Upper lobe of left lung (tissue), 6 donors: ENCODE measurements around the gene ENOPH1. TPM values are rescaled to one million over a fixed set of nuclear protein-coding genes. Genes with fewer than 3 reads are reported as not detected.
A peak's percentile ranks its signal among the peaks of the same experiment; 100 is the strongest.

ENCODE experiments used
- ATAC-seq, 2 donors: fragments of 200-7000 bp; cut with Tn5 transposase; one replicate each; pipeline ENCODE4 v1.9.1; 2022; ENCODE audit warnings: mild to moderate bottlenecking in 2 of 2, moderate library complexity in 2 of 2; ENCODE audit not compliant: low FRiP score in 2 of 2
- DNase-seq, 2 donors: peaks; one replicate each; pipeline ENCODE4 v3.0.0-alpha.2; 2019 to 2020
- H3K27ac ChIP-seq, 4 donors: fragments of 200-600 bp; sonication (generic); one replicate each; pipeline ENCODE4 v1.5.1; 2016 to 2019
- H3K27me3 ChIP-seq, 4 donors: fragments of 200-600 bp; sonication (generic); one replicate each; pipeline ENCODE4 v1.5.1; 2017 to 2019
- H3K36me3 ChIP-seq, 4 donors: fragments of 200-600 bp; sonication (generic); one replicate each; pipeline ENCODE4 v1.5.1; 2016 to 2019
- H3K4me1 ChIP-seq, 4 donors: fragments of 200-600 bp; sonication (generic); one replicate each; pipeline ENCODE4 v1.5.1; 2018 to 2019
- H3K4me3 ChIP-seq, 4 donors: fragments of 200-600 bp; sonication (generic); one replicate each; pipeline ENCODE4 v1.5.1; 2017 to 2019; ENCODE audit warnings: mild to moderate bottlenecking in 2 of 4, moderate library complexity in 1 of 4
- H3K9me3 ChIP-seq, 4 donors: fragments of 200-600 bp; sonication (generic); one replicate each; pipeline ENCODE4 v1.5.1; 2018 to 2019
- EP300 ChIP-seq, 4 donors: sonication (generic); formaldehyde crosslinking; IDR thresholded peaks; one replicate each; pipeline ENCODE4 v1.5.1; 2017; ENCODE audit warnings: antibody characterized with exemption in 4 of 4, control low read depth in 2 of 4
- POLR2A ChIP-seq, 4 donors: fragments of 450-650 bp; IDR thresholded peaks; one replicate each; pipeline ENCODE4 v1.5.1; 2016 to 2017; ENCODE audit warnings: antibody characterized with exemption in 4 of 4, mild to moderate bottlenecking in 2 of 4
- POLR2AphosphoS5 ChIP-seq, 2 donors: sonication (generic); formaldehyde crosslinking; IDR thresholded peaks; one replicate each; pipeline ENCODE4 v1.5.1; 2017; ENCODE audit warnings: antibody characterized with exemption in 2 of 2
- WGBS, 2 donors: methylation state at CpG; one replicate each; pipeline ENCODE4 v1.1.5; 2017 to 2018; 5-methylcytosine and 5-hydroxymethylcytosine counted together
- total RNA-seq, 6 donors: library from RNA; depleted of rRNA in 4 of 6; stranded (reverse); fragments of >200 nt in 4 of 6; gene quantifications; one replicate each; pipeline versions ENCODE4 v1.1.0 to v1.2.1, GENCODE V29; 2016 to 2021
- TF ChIP-seq, protein P1 (sequence below), 6 experiments: fragments of 450-650 bp in 4 of 6; fragments of 200-600 bp in 2 of 6; sonication (generic) in 2 of 6; IDR thresholded peaks; one replicate each; pipeline ENCODE4 v1.5.1; 2016 to 2019; ENCODE audit warnings: antibody characterized with exemption in 6 of 6
- donor health status: DM: no; HTN: no; CAD: no; lungs with moderate emphysema.
- donor health status: DM: no; HTN: yes; CAD: no; lungs with severe emphysema.

ENOPH1 gene
- total RNA-seq, result 10 to 100 TPM in 5 of 6 donors, 1 to 10 TPM in 1; 8.4 to 29.9 (median 25.8) TPM

DNA sequence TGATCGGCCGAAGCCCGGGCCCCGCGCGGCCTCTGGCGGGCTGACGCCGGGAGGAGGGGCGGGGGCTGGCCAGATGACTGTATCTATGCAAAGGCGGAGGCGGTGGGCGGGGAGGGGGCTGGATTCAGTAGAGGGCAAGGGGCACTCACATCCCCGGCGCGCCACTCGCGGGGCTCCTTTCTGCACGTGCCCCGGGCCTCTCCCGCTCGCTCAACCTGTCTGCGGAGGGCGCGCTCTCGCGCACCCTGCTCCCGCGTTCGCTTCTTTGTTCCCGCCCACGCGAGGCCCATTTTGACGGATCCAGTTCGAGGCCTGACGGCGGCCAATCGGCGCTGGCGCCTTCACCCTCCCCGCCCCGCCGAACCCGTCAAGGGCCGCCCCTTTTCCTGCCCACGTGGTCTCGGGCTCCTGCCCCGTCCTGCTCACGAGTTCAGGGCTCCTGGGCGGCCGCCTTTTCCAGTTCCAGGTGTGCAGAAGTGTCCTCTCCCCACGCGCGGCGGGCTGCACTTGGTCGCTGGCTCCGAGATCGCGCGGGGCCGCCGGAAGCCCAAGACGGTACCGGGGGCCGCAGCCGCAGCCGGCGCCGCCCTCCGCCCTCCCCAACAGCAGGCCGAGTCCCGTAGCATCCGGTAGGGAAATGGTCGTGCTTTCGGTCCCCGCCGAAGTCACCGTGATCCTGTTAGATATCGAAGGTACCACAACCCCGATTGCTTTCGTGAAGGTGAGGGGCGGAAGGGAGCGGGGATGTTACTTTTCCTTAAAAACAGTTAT is at the start of gene ENOPH1, which contains the start of gene HNRNPDL:
Gene ENOPH1, plus strand, starts transcription at position 398 of the 771 bp plus-strand sequence. Its CDS starts 240 bp downstream, at position 638.
Gene HNRNPDL, minus strand, starts transcription at position 270 of the 771 bp plus-strand sequence. CDS start 772 bp downstream, outside the sequence.
- peak; percentile 92 to 95 for ATAC-seq
- H3K27ac ChIP-seq, result peak within 1 kb of the TSS; percentile 96 to 99 (median 96)
- peaks cover 33 to 47% (median 37%) of the 10 kb centered on the region in 4 donors for H3K4me1 ChIP-seq
- no peaks in the 10 kb centered on the region for H3K27me3 ChIP-seq
- WGBS, 2 donors, result 0 to 1% methylated on average over 21 to 49 of the region's 83 CpGs
- peak within 1 kb of the TSS; percentile 82 to 91 (median 88) for H3K4me3 ChIP-seq
- DNase-seq, result peak; percentile 97 to 98
- peak; percentile 70 to 78 for TF ChIP-seq POLR2AphosphoS5 (IDR thresholded peaks at IDR 0.05)
- no peak for TF ChIP-seq EP300 (IDR thresholded peaks at IDR 0.05)
- TF ChIP-seq, protein P1, sequence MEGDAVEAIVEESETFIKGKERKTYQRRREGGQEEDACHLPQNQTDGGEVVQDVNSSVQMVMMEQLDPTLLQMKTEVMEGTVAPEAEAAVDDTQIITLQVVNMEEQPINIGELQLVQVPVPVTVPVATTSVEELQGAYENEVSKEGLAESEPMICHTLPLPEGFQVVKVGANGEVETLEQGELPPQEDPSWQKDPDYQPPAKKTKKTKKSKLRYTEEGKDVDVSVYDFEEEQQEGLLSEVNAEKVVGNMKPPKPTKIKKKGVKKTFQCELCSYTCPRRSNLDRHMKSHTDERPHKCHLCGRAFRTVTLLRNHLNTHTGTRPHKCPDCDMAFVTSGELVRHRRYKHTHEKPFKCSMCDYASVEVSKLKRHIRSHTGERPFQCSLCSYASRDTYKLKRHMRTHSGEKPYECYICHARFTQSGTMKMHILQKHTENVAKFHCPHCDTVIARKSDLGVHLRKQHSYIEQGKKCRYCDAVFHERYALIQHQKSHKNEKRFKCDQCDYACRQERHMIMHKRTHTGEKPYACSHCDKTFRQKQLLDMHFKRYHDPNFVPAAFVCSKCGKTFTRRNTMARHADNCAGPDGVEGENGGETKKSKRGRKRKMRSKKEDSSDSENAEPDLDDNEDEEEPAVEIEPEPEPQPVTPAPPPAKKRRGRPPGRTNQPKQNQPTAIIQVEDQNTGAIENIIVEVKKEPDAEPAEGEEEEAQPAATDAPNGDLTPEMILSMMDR (IDR thresholded peaks at IDR 0.05), result peak in 4 of 6 experiments; percentile 7 to 38 (median 35)
- peak in 3 of 4 donors; percentile 54 to 78 (median 68) for TF ChIP-seq POLR2A (IDR thresholded peaks at IDR 0.05)
- no peaks in the 10 kb centered on the region for H3K9me3 ChIP-seq
- H3K36me3 ChIP-seq, result peaks cover 6 to 20% (median 11%) of the 10 kb centered on the region in 4 donors

DNA sequence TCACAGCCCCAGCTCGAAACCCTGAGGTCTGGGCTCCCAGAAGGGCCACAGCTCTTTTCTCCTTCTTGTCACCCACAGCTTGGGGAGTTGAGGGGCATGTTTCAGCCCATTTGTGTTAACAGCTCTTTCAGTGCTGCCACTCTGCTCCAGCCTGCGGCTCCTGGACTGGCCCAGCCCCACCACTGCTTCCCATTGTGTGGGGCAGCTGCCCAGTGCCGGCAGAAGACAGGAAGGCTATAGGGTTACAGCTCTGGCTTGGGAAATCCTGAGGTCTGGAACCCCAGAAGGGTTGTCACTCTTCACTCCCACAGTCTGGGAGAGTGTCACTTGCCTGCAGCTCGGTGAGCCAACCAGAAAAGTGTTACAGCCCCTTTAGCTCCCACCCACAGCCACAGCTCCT is 49.6 kb upstream of the ENOPH1 start:
- TF ChIP-seq POLR2A (IDR thresholded peaks at IDR 0.05) (no peak), POLR2AphosphoS5 (IDR thresholded peaks at IDR 0.05) (no peak), EP300 (IDR thresholded peaks at IDR 0.05) (no peak)
- TF ChIP-seq, protein P1 (IDR thresholded peaks at IDR 0.05), result no peak
- Histone ChIP-seq H3K27me3 (no peaks in the 10 kb centered on the region), H3K27ac (no peak overlapping the region), H3K4me3 (no peak overlapping the region), H3K36me3 (no peaks in the 10 kb centered on the region), H3K4me1 (peaks cover 0 to 7% (median 3%) of the 10 kb centered on the region in 4 donors), H3K9me3 (no peaks in the 10 kb centered on the region)
- WGBS, 2 donors, result 84 to 100% methylated on average over 3 to 4 of the region's 4 CpGs
- ATAC-seq (no peak), DNase-seq (no peak)

DNA sequence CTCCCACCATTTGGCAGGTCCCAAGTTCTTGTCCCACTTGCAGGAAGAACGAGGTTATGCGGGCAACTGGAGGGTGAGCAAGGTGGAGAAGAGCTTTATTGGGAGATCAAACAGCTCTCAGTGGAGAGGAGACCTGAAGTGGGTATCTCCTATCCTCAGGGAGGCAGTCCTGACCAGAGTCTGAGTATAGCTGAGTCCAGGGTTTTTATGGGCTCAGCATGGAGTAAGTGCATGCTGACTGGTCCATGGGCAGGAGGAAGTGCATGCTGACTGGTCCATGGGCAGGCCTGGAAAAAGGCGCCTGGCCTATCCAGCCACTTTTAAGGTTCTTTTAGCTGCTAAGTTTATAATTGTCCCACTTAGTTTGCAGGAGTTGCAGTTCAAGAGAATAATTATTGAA is 49.2 kb upstream of the ENOPH1 start:
- H3K27ac ChIP-seq, result no peak overlapping the region
- H3K36me3 ChIP-seq, result no peaks in the 10 kb centered on the region
- ATAC-seq (no peak), DNase-seq (no peak)
- no peaks in the 10 kb centered on the region for H3K27me3 ChIP-seq
- no peak overlapping the region for H3K4me3 ChIP-seq
- no peaks in the 10 kb centered on the region for H3K9me3 ChIP-seq
- peaks cover 0 to 3% (median under 1%) of the 10 kb centered on the region in 4 donors for H3K4me1 ChIP-seq
- TF ChIP-seq POLR2A (IDR thresholded peaks at IDR 0.05) (no peak), EP300 (IDR thresholded peaks at IDR 0.05) (no peak), POLR2AphosphoS5 (IDR thresholded peaks at IDR 0.05) (no peak)
- TF ChIP-seq, protein P1 (IDR thresholded peaks at IDR 0.05), result no peak
- WGBS, 2 donors, result 93 to 95% methylated on average over 3 of the region's 3 CpGs

DNA sequence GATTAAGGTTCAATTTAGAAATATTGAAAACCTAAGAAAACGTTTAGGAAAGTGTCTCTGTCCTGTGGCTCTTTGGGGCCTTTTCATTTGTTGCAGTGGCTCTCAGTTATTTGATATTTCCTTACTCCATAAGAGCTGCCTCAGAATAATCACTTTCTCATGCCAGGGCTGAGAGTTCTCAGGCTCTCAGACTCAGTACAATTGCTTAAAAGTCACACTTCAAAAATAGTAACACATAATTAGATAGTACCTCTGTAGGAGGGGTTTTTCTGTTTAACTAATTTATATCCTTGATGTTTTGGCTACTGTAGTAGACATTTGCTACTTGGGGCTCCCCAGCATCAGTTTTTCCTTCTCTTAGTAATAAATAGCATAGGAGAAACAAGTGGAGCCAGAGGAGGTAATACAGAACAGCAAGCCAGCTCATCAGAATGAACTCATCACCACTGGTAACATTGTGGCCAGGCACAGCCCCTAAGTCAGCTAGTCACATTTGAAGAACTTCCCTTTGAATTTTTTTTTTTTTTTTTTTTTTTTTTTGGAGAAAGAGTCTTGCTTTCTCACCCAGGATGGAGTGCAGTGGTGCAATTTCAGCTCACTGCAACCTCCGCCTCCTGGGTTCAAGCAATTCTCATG is 48.6 kb upstream of the ENOPH1 start:
- TF ChIP-seq, protein P1 (IDR thresholded peaks at IDR 0.05), result no peak
- TF ChIP-seq POLR2AphosphoS5 (IDR thresholded peaks at IDR 0.05) (no peak), EP300 (IDR thresholded peaks at IDR 0.05) (no peak), POLR2A (IDR thresholded peaks at IDR 0.05) (no peak)
- ATAC-seq, result no peak
- H3K4me1 ChIP-seq, result no peaks in the 10 kb centered on the region

More for the DNA sequence above, 48.6 kb upstream of the ENOPH1 start:
- no peaks in the 10 kb centered on the region for H3K27me3 ChIP-seq
- H3K36me3 ChIP-seq, result no peaks in the 10 kb centered on the region
- no peaks in the 10 kb centered on the region for H3K9me3 ChIP-seq
- DNase-seq, result no peak
- no peak overlapping the region for H3K27ac ChIP-seq
- H3K4me3 ChIP-seq, result no peak overlapping the region
- WGBS, 2 donors, result 69 to 89% methylated on average over 2 of the region's 2 CpGs
